Karpas-422 (cell line): ENCODE measurements around the gene KMT5C. TPM values are rescaled to one million over a fixed set of nuclear protein-coding genes. Genes with fewer than 3 reads are reported as not detected.
"Not testable (repeated sequence)": the region's sequence is repeated elsewhere in the genome, so short reads cannot be mapped to it uniquely, and the experiment has no call there.

Source experiments
- DNase-seq: peaks from one replicate; pipeline ENCODE4 v3.0.0-alpha.2; 2015
- H2AFZ ChIP-seq: fragments of 200-600 bp; sonication (generic); 2 replicates; pipeline ENCODE4 v1.6.1; 2014; ENCODE audit warnings: antibody characterized with exemption, low read length, mixed read lengths
- H3K27ac ChIP-seq: fragments of 200-600 bp; sonication (generic); 2 replicates; pipeline ENCODE4 v1.5.1; 2014; ENCODE audit warnings: mild to moderate bottlenecking, low read length, moderate library complexity
- H3K27me3 ChIP-seq: fragments of 200-600 bp; sonication (generic); 2 replicates; pipeline ENCODE4 v1.6.1; 2014; ENCODE audit warnings: low read length, mixed read lengths
- H3K36me3 ChIP-seq: fragments of 200-600 bp; sonication (generic); 2 replicates; pipeline ENCODE4 v1.6.1; 2014; ENCODE audit warnings: low read length, mixed read lengths; ENCODE audit not compliant: insufficient read depth
- H3K4me1 ChIP-seq: fragments of 200-600 bp; sonication (generic); 2 replicates; pipeline ENCODE4 v1.6.1; 2014; ENCODE audit warnings: mild to moderate bottlenecking, low read length, mixed read lengths
- H3K4me2 ChIP-seq: fragments of 200-600 bp; sonication (generic); 2 replicates; pipeline ENCODE4 v1.6.1; 2014; ENCODE audit warnings: low read length, low read depth, mild to moderate bottlenecking; ENCODE audit not compliant: poor library complexity, severe bottlenecking
- H3K4me3 ChIP-seq: fragments of 200-600 bp; sonication (generic); 2 replicates; pipeline ENCODE4 v1.5.1; 2014; ENCODE audit warnings: mild to moderate bottlenecking, antibody characterized with exemption, low read length, mixed read lengths
- H3K79me2 ChIP-seq: fragments of 200-600 bp; sonication (generic); 2 replicates; pipeline ENCODE4 v1.6.1; 2014; ENCODE audit warnings: mild to moderate bottlenecking, low read length, mixed read lengths
- H3K9ac ChIP-seq: fragments of 200-600 bp; sonication (generic); 2 replicates; pipeline ENCODE4 v1.6.0; 2014; ENCODE audit warnings: low read length
- H3K9me2 ChIP-seq: fragments of 200-600 bp; sonication (generic), shearing (Covaris generic); replicated peaks from 2 replicates; pipeline ENCODE4 v1.6.0; 2014; ENCODE audit warnings: mild to moderate bottlenecking, low read length, moderate library complexity; ENCODE audit not compliant: insufficient read depth
- H3K9me3 ChIP-seq: fragments of 300-700, 200-600 bp; sonication (generic); 2 replicates; pipeline ENCODE4 v1.6.1; 2014; ENCODE audit warnings: low read length, mixed read lengths
- H4K20me1 ChIP-seq: fragments of 200-600 bp; sonication (generic); 2 replicates; pipeline ENCODE4 v1.6.1; 2014; ENCODE audit warnings: mild to moderate bottlenecking, antibody characterized with exemption, low read length, low read depth; ENCODE audit not compliant: insufficient read depth
- total RNA-seq: library from RNA; depleted of rRNA; stranded (reverse); fragments of >200 nt; shearing (Covaris generic); gene quantifications from 2 replicates; pipeline ENCODE4 v1.2.3, GENCODE V29; 2014; ENCODE audit warnings: low replicate concordance

The KMT5C gene
- total RNA-seq, 1 experiment from 2014 or later = 10.3 TPM

GRCh38 chr19:55321466-55322137 lies 18.1 kb upstream of the KMT5C start:
- Histone ChIP-seq H4K20me1 (no peaks in the 10 kb centered on the region), H3K27ac (no peak overlapping the region), H3K9me3 (no peaks in the 10 kb centered on the region), H3K9ac (no peak overlapping the region), H3K36me3 (no peaks in the 10 kb centered on the region), H3K4me2 (no peak overlapping the region), H3K27me3 (no peaks in the 10 kb centered on the region), H3K4me3 (no peak overlapping the region), H3K79me2 (no peaks in the 10 kb centered on the region), H3K4me1 (peaks cover 6% of the 10 kb centered on the region), H2AFZ (no peak overlapping the region), H3K9me2 (no peaks in the 10 kb centered on the region)
- DNase-seq = no peak

- no peak overlapping the region for H3K9ac ChIP-seq
- peaks cover 6% of the 10 kb centered on the region for H3K4me1 ChIP-seq
- no peaks in the 10 kb centered on the region for H3K27me3 ChIP-seq
- H3K9me2 ChIP-seq = no peaks in the 10 kb centered on the region
- no peak overlapping the region for H3K4me2 ChIP-seq
- no peak overlapping the region for H3K4me3 ChIP-seq
- H4K20me1 ChIP-seq = no peaks in the 10 kb centered on the region
- DNase-seq = no peak
- no peak overlapping the region for H2AFZ ChIP-seq
- H3K36me3 ChIP-seq = no peaks in the 10 kb centered on the region
- no peaks in the 10 kb centered on the region for H3K79me2 ChIP-seq
- H3K27ac ChIP-seq = no peak overlapping the region
- H3K9me3 ChIP-seq = no peaks in the 10 kb centered on the region
Observed at GRCh38 chr19:55322204-55322885, 17.3 kb upstream of the KMT5C start.

GRCh38 chr19:55324662-55325061 lies 15.0 kb upstream of the KMT5C start:
- Histone ChIP-seq H3K9me2 (no peaks in the 10 kb centered on the region), H3K36me3 (no peaks in the 10 kb centered on the region), H4K20me1 (no peaks in the 10 kb centered on the region), H3K79me2 (no peaks in the 10 kb centered on the region), H3K9me3 (no peaks in the 10 kb centered on the region), H3K27me3 (no peaks in the 10 kb centered on the region), H3K4me1 (peaks cover 6% of the 10 kb centered on the region), H3K4me3 (no peak overlapping the region), H3K9ac (no peak overlapping the region), H3K4me2 (no peak overlapping the region), H3K27ac (no peak overlapping the region), H2AFZ (no peak overlapping the region; the same call in 1 of the 2 replicates)
- no peak for DNase-seq

GRCh38 chr19:55325172-55325571 lies 14.5 kb upstream of the KMT5C start, which contains the start of gene TMEM150B:
Gene TMEM150B, minus strand, starts transcription at chr19:55325341. Its CDS starts 4,305 bp downstream, at chr19:55321036.
- Histone ChIP-seq H3K27me3 (no peaks in the 10 kb centered on the region), H3K4me3 (no peak within 1 kb of the TSS), H3K27ac (no peak within 1 kb of the TSS), H3K36me3 (no peaks in the 10 kb centered on the region), H3K4me2 (no peak within 1 kb of the TSS), H4K20me1 (no peaks in the 10 kb centered on the region), H3K9me2 (no peaks in the 10 kb centered on the region), H3K9ac (no peak within 1 kb of the TSS), H3K79me2 (no peaks in the 10 kb centered on the region), H3K4me1 (peaks cover 6% of the 10 kb centered on the region), H3K9me3 (no peaks in the 10 kb centered on the region), H2AFZ (no peak within 1 kb of the TSS; the same call in 1 of the 2 replicates)
- DNase-seq = no peak

GRCh38 chr19:55328774-55329318 lies 10.8 kb upstream of the KMT5C start:
- H3K27ac ChIP-seq, H3K9me3 ChIP-seq, H3K27me3 ChIP-seq, H3K79me2 ChIP-seq, H3K4me1 ChIP-seq, H3K9ac ChIP-seq, H3K4me3 ChIP-seq, H4K20me1 ChIP-seq, H3K4me2 ChIP-seq, H3K36me3 ChIP-seq, DNase-seq, H2AFZ ChIP-seq, H3K9me2 ChIP-seq: not testable (repeated sequence)

GRCh38 chr19:55329791-55330190 lies 9.9 kb upstream of the KMT5C start:
- not testable (repeated sequence) for H3K4me2 ChIP-seq, H3K4me3 ChIP-seq, H2AFZ ChIP-seq, H3K27ac ChIP-seq, DNase-seq, H3K36me3 ChIP-seq, H4K20me1 ChIP-seq, H3K4me1 ChIP-seq, H3K9me2 ChIP-seq, H3K9me3 ChIP-seq, H3K27me3 ChIP-seq, H3K79me2 ChIP-seq, H3K9ac ChIP-seq

GRCh38 chr19:55333870-55334269 lies 5.8 kb upstream of the KMT5C start:
- H3K27ac ChIP-seq = no peak overlapping the region
- no peaks in the 10 kb centered on the region for H3K36me3 ChIP-seq
- no peak overlapping the region for H3K4me3 ChIP-seq
- no peaks in the 10 kb centered on the region for H3K79me2 ChIP-seq
- peaks cover 8% of the 10 kb centered on the region for H3K4me1 ChIP-seq
- H3K9ac ChIP-seq = no peak overlapping the region
- H3K9me2 ChIP-seq = no peaks in the 10 kb centered on the region
- no peak overlapping the region for H2AFZ ChIP-seq
- no peak overlapping the region for H3K4me2 ChIP-seq
- no peaks in the 10 kb centered on the region for H3K27me3 ChIP-seq
- no peak for DNase-seq
- no peaks in the 10 kb centered on the region for H3K9me3 ChIP-seq
- no peaks in the 10 kb centered on the region for H4K20me1 ChIP-seq

GRCh38 chr19:55336101-55336500 lies 3.6 kb upstream of the KMT5C start:
- Histone ChIP-seq H3K4me2 (no peak overlapping the region), H2AFZ (no peak overlapping the region), H3K79me2 (peaks cover 10% of the 10 kb centered on the region), H4K20me1 (no peaks in the 10 kb centered on the region), H3K4me3 (no peak overlapping the region), H3K9ac (no peak overlapping the region), H3K4me1 (peaks cover 15% of the 10 kb centered on the region), H3K9me2 (no peaks in the 10 kb centered on the region), H3K9me3 (no peaks in the 10 kb centered on the region), H3K27me3 (no peaks in the 10 kb centered on the region), H3K36me3 (no peaks in the 10 kb centered on the region), H3K27ac (no peak overlapping the region)
- no peak for DNase-seq
